Sigmoid colon (tissue), 7 donors: ENCODE measurements around the gene SURF4. TPM values are rescaled to one million over a fixed set of nuclear protein-coding genes. Genes with fewer than 3 reads are reported as not detected.

Experiments used
- DNase-seq: peaks from one replicate; pipeline ENCODE4 v3.0.0-alpha.2; 2019
- H3K27ac ChIP-seq, 4 donors: fragments of 200-600 bp; sonication (generic); one replicate each; pipeline ENCODE4 v1.5.1; 2016 to 2019; ENCODE audit warnings: mild to moderate bottlenecking in 1 of 4
- H3K27me3 ChIP-seq, 3 donors: fragments of 200-600 bp; sonication (generic); one replicate each; pipeline ENCODE4 v1.5.1; 2019; ENCODE audit warnings: mild to moderate bottlenecking in 1 of 3
- H3K36me3 ChIP-seq, 4 donors: fragments of 200-600 bp; sonication (generic); one replicate each; pipeline ENCODE4 v1.5.1; 2016 to 2019
- H3K4me1 ChIP-seq, 4 donors: fragments of 200-600 bp; sonication (generic); one replicate each; pipeline ENCODE4 v1.5.1; 2017 to 2019
- H3K4me3 ChIP-seq, 4 donors: fragments of 200-600 bp; sonication (generic); one replicate each; pipeline ENCODE4 v1.5.1; 2017 to 2019; ENCODE audit warnings: mild to moderate bottlenecking in 2 of 4, moderate library complexity in 1 of 4
- H3K9me3 ChIP-seq, 4 donors: fragments of 200-600 bp in 3 of 4; sonication (generic) in 3 of 4; one replicate each; pipeline versions ENCODE4 v1.5.1 to v1.6.1; 2013 to 2019
- EP300 ChIP-seq, 4 donors: sonication (generic); formaldehyde crosslinking; IDR thresholded peaks; one replicate each; pipeline ENCODE4 v1.6.1; 2017; ENCODE audit warnings: antibody characterized with exemption in 4 of 4
- POLR2A ChIP-seq, 2 donors: fragments of 450-650 bp; IDR thresholded peaks; one replicate each; pipeline ENCODE4 v1.6.1; 2016; ENCODE audit warnings: antibody characterized with exemption in 2 of 2, mild to moderate bottlenecking in 2 of 2, moderate library complexity in 2 of 2
- POLR2AphosphoS5 ChIP-seq, 4 donors: sonication (generic); formaldehyde crosslinking; IDR thresholded peaks; one replicate each; pipeline ENCODE4 v1.6.1; 2017; ENCODE audit warnings: antibody characterized with exemption in 4 of 4
- WGBS, 2 donors: extraction: QIAGEN DNeasy Blood & Tissue Kit; methylation state at CpG; one replicate each; pipeline ENCODE4 v1.1.7; 2013; 5-methylcytosine and 5-hydroxymethylcytosine counted together
- intact Hi-C: fragments of 100-400 bp; cut with DNase I; formaldehyde crosslinking; loops from one replicate; pipeline ENCODE4 v1.15.1; 2023
- polyA plus RNA-seq, 3 donors: library from polyadenylated mRNA; stranded (reverse); fragments of 200-250 nt; gene quantifications; one replicate each; pipeline ENCODE4 v1.2.3, GENCODE V29; 2013
- total RNA-seq, 4 donors: library from RNA; depleted of rRNA; stranded (reverse); fragments of >200 nt; gene quantifications; one replicate each; pipeline ENCODE4 v1.1.0, GENCODE V29; 2016
- TF ChIP-seq, protein P1 (sequence below), 4 experiments: fragments of 450-650 bp in 3 of 4; fragments of 200-600 bp in 1 of 4; IDR thresholded peaks; one replicate each; pipeline ENCODE4 v1.5.1; 2016 to 2019; ENCODE audit warnings: antibody characterized with exemption in 4 of 4, mild to moderate bottlenecking in 3 of 4, moderate library complexity in 2 of 4
- donor health status: healthy with polysubstance abuse.
- donor health status: Bipolar disorder and iron deficiency.
- donor health status: healthy.

Gene SURF4
- total and polyA plus RNA-seq, 7 donors: 17.4 to 190 (median 83.1) TPM

- peaks cover 0 to 31% (median 27%) of the 10 kb centered on the region in 4 donors for H3K4me1 ChIP-seq
- H3K4me3 ChIP-seq: peak within 1 kb of the TSS; percentile 62 to 86 (median 75)
- WGBS, 2 donors: 1% methylated on average over 78 of the region's 78 CpGs
- H3K36me3 ChIP-seq: peaks cover 0 to 45% (median 24%) of the 10 kb centered on the region in 4 donors
- no peaks in the 10 kb centered on the region for H3K27me3 ChIP-seq
- intact Hi-C loops: loop anchor here (1.0 kb wide), 1 partner anchor 20 kb away; the partner anchor contains the start of genes STKLD1 and SURF4
- TF ChIP-seq POLR2AphosphoS5 (IDR thresholded peaks at IDR 0.05): peak; percentile 53 to 95 (median 86)
- no peak for TF ChIP-seq EP300 (IDR thresholded peaks at IDR 0.05)
- no peak for TF ChIP-seq POLR2A (IDR thresholded peaks at IDR 0.05)
- H3K27ac ChIP-seq: peak within 1 kb of the TSS; percentile 69 to 87 (median 78)
- H3K9me3 ChIP-seq: no peaks in the 10 kb centered on the region
- DNase-seq: peak; percentile 93
Observed at GRCh38 chr9:133356391-133357091, 19.3 kb downstream of the SURF4 start, which contains the start of the genes SURF1 and SURF2. SURF1 (minus strand) TSS chr9:133356487; CDS start chr9:133356453, 34 bp downstream. SURF2 (plus strand) TSS chr9:133356550; CDS start chr9:133356593, 43 bp downstream.

GRCh38 chr9:133355881-133356357 lies 19.9 kb downstream of the SURF4 start:
- intact Hi-C loops: loop anchor here (1.0 kb wide), 1 partner anchor 20 kb away; the partner anchor contains the start of genes STKLD1 and SURF4
- no peak for DNase-seq
- H3K27me3 ChIP-seq: no peaks in the 10 kb centered on the region
- peaks cover 2 to 45% (median 26%) of the 10 kb centered on the region in 4 donors for H3K36me3 ChIP-seq
- peaks cover 0 to 31% (median 27%) of the 10 kb centered on the region in 4 donors for H3K4me1 ChIP-seq
- H3K4me3 ChIP-seq: peak overlapping the region; percentile 62 to 86 (median 75)
- H3K9me3 ChIP-seq: no peaks in the 10 kb centered on the region
- 0% methylated on average over 31 of the region's 31 CpGs for WGBS, 2 donors
- TF ChIP-seq POLR2AphosphoS5 (IDR thresholded peaks at IDR 0.05) (no peak), EP300 (IDR thresholded peaks at IDR 0.05) (no peak), POLR2A (IDR thresholded peaks at IDR 0.05) (no peak)
- H3K27ac ChIP-seq: peak overlapping the region; percentile 69 to 87 (median 78)

DNA sequence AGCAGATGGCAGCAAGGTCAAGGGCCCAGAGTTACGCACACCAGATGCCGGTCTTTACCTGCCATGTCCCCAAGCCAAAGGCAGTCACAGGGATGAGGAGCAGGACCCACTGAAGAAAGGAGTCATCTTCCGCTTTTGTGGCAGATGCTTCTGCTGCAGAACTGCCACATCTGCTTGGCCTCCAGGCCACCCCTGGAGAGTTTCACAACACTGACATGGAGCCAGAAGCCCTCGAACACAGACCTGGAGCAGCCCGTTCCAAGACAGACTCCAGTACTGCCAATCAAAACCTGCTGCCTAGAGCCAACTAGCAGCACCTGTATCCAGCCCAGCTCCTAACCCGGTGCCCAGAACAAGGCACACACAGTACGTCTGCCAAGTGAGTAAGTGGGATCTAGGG lies 21.1 kb downstream of the SURF4 start:
- Histone ChIP-seq H3K27ac (no peak overlapping the region), H3K27me3 (no peaks in the 10 kb centered on the region), H3K4me3 (no peak overlapping the region), H3K4me1 (peaks cover 0 to 33% (median 29%) of the 10 kb centered on the region in 4 donors), H3K36me3 (peaks cover 14 to 45% (median 31%) of the 10 kb centered on the region in 4 donors), H3K9me3 (no peaks in the 10 kb centered on the region)
- 91 to 93% methylated on average over 7 of the region's 7 CpGs for WGBS, 2 donors
- intact Hi-C loops: no loop called here
- DNase-seq: no peak
- TF ChIP-seq, protein P1, sequence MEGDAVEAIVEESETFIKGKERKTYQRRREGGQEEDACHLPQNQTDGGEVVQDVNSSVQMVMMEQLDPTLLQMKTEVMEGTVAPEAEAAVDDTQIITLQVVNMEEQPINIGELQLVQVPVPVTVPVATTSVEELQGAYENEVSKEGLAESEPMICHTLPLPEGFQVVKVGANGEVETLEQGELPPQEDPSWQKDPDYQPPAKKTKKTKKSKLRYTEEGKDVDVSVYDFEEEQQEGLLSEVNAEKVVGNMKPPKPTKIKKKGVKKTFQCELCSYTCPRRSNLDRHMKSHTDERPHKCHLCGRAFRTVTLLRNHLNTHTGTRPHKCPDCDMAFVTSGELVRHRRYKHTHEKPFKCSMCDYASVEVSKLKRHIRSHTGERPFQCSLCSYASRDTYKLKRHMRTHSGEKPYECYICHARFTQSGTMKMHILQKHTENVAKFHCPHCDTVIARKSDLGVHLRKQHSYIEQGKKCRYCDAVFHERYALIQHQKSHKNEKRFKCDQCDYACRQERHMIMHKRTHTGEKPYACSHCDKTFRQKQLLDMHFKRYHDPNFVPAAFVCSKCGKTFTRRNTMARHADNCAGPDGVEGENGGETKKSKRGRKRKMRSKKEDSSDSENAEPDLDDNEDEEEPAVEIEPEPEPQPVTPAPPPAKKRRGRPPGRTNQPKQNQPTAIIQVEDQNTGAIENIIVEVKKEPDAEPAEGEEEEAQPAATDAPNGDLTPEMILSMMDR (IDR thresholded peaks at IDR 0.05): no peak
- no peak for TF ChIP-seq POLR2A (IDR thresholded peaks at IDR 0.05)
- TF ChIP-seq POLR2AphosphoS5 (IDR thresholded peaks at IDR 0.05): no peak
- TF ChIP-seq EP300 (IDR thresholded peaks at IDR 0.05): no peak

- Histone ChIP-seq H3K9me3 (no peaks in the 10 kb centered on the region), H3K36me3 (peaks cover 20 to 51% (median 36%) of the 10 kb centered on the region in 4 donors), H3K4me3 (no peak overlapping the region), H3K27me3 (no peaks in the 10 kb centered on the region), H3K27ac (no peak overlapping the region), H3K4me1 (peaks cover 0 to 46% (median 40%) of the 10 kb centered on the region in 4 donors)
- DNase-seq: no peak
- no peak for TF ChIP-seq EP300 (IDR thresholded peaks at IDR 0.05)
- no peak for TF ChIP-seq POLR2AphosphoS5 (IDR thresholded peaks at IDR 0.05)
- TF ChIP-seq, protein P1 (IDR thresholded peaks at IDR 0.05): no peak
- no peak for TF ChIP-seq POLR2A (IDR thresholded peaks at IDR 0.05)
- WGBS, 2 donors: 83 to 88% methylated on average over 5 of the region's 5 CpGs
- intact Hi-C loops: no loop called here
Observed at GRCh38 chr9:133353548-133353947, 22.3 kb downstream of the SURF4 start.

DNA sequence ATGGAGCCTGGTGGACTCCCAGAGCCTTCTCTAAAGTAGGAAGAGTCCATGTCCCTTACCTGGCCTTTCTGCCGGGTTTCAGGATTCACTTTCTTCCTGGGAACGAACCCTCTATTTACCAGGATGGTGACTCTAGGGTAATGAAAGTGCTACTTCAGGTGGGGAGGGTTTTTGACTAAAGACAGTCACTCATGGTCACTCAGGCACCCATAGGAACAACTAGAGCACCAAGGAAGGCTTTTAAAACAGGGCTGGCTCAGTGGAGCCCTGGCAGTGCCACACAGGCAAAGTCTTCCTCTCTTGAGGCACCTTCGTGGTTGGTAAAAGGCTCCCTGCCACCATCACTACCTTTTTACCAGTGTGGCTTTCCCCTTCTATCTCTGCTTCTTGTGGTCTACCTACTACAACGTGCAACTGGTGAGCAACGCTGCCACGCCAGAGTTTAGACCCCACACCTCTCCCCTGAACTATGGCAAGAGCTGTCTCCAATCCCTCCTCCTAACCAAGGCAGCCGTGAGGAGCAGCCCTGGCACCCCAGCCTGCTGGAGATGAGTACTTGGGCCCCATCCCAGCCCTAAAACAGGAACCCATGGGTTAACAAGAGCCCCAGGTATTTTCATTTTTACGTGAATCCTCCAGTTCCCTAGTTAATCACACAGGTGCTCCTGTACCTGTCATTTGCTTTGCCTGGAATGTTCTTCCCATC lies 23.1 kb downstream of the SURF4 start:
- Histone ChIP-seq H3K4me3 (no peak overlapping the region), H3K27ac (no peak overlapping the region), H3K27me3 (no peaks in the 10 kb centered on the region), H3K4me1 (peaks cover 0 to 43% (median 39%) of the 10 kb centered on the region in 4 donors), H3K36me3 (peaks cover 20 to 51% (median 36%) of the 10 kb centered on the region in 4 donors), H3K9me3 (no peaks in the 10 kb centered on the region)
- no peak for DNase-seq
- 71% methylated on average over 8 of the region's 8 CpGs for WGBS, 2 donors
- intact Hi-C loops: no loop called here
- TF ChIP-seq POLR2AphosphoS5 (IDR thresholded peaks at IDR 0.05): no peak
- no peak for TF ChIP-seq POLR2A (IDR thresholded peaks at IDR 0.05)
- no peak for TF ChIP-seq EP300 (IDR thresholded peaks at IDR 0.05)
- TF ChIP-seq, protein P1 (IDR thresholded peaks at IDR 0.05): no peak
